T-helper 2 cell treated with Interferon-gamma antibody and Interleukin-4, amounts not matched to agents 5 μg/mL and 100 μg/mL, for 36 hours (primary cell): ENCODE data around the gene YBX1.

Source experiments
- DNase-seq: peaks from one replicate; pipeline ENCODE4 v3.0.0; 2021; ENCODE audit warnings: low spot score
- H3K27ac Mint-ChIP-seq: one replicate; pipeline ENCODE4 v1.8.0; 2021; ENCODE audit warnings: mild to moderate bottlenecking, mixed read lengths
- H3K27me3 Mint-ChIP-seq: one replicate; pipeline ENCODE4 v1.8.0; 2021; ENCODE audit warnings: low read depth, mixed read lengths
- H3K36me3 Mint-ChIP-seq: one replicate; pipeline ENCODE4 v1.8.0; 2021; ENCODE audit warnings: low read depth, mixed read lengths
- H3K4me1 Mint-ChIP-seq: one replicate; pipeline ENCODE4 v1.8.0; 2021; ENCODE audit warnings: low read depth, mixed read lengths
- H3K4me3 Mint-ChIP-seq: one replicate; pipeline ENCODE4 v1.8.0; 2022; ENCODE audit warnings: mild to moderate bottlenecking, moderate library complexity, mixed read lengths
- H3K9me3 Mint-ChIP-seq: one replicate; pipeline ENCODE4 v1.8.0; 2021; ENCODE audit warnings: mixed read lengths

Gene YBX1

DNA sequence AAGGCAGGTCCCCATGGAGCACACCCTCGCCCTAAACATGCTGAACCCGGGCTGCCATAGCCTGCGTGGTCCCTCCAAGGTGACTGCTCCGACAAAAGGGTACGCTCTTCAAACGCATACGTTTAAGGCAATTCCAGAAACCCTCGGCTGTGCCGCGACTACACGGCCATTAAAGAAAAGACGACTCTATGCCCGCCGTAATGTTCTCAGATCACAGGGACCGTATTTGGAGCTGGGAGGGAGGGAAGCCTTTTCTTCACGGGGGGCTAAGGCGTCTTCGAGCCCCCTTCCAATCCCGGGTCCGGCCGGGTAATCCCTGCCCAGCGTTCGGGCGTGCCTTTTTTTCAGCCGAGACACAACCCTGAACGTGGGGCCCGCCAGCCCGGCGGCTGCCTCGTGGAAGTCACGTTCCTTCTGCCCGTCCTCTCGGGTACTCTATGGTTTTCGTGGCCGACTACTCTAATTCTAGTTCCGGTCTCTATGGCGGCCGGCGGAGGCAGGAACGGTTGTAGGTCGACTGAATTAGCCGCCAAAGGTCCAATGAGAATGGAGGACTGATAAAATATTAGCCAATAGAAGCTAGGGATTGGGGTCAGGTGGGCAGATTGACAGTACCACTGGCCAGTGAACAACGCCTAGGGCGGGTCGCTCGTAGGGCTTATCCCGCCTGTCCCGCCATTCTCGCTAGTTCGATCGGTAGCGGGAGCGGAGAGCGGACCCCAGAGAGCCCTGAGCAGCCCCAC is at the start of gene YBX1:
TSS of gene YBX1 (plus strand) at position 678 of the 743 bp plus-strand sequence. CDS start 148 bp downstream, outside the sequence.
- H3K4me1 Mint-ChIP-seq: peaks cover 46% of the 10 kb centered on the region
- H3K27ac Mint-ChIP-seq: peak within 1 kb of the TSS; percentile 96
- no peaks in the 10 kb centered on the region for H3K27me3 Mint-ChIP-seq
- peaks cover 40% of the 10 kb centered on the region for H3K36me3 Mint-ChIP-seq
- peak within 1 kb of the TSS; percentile 97 for H3K4me3 Mint-ChIP-seq
- peak; percentile 95 for DNase-seq
- H3K9me3 Mint-ChIP-seq: no peaks in the 10 kb centered on the region

DNA sequence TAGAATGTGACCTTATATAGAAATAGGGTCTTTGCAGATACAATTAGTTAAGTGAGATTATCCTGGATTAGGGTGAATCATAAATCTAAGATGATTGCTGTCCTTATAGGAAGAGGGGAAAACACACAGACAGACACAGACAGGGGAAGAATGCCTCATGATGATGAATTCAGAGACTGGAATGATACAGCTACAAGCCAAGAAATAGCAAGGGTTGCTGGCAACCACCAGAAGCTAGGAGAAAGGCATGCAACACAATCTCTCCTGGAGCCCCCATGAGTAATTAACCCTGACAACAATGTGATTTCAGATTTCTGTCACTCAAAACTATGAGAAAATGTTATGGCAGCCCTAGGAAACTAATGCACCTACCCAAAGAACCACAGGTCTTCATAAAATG is 43.1 kb upstream of the YBX1 start:
- DNase-seq: no peak
- Mint-ChIP-seq H3K27ac (no peak overlapping the region), H3K4me1 (no peaks in the 10 kb centered on the region), H3K36me3 (no peaks in the 10 kb centered on the region), H3K27me3 (peaks cover 6% of the 10 kb centered on the region), H3K4me3 (no peak overlapping the region), H3K9me3 (no peaks in the 10 kb centered on the region)

DNA sequence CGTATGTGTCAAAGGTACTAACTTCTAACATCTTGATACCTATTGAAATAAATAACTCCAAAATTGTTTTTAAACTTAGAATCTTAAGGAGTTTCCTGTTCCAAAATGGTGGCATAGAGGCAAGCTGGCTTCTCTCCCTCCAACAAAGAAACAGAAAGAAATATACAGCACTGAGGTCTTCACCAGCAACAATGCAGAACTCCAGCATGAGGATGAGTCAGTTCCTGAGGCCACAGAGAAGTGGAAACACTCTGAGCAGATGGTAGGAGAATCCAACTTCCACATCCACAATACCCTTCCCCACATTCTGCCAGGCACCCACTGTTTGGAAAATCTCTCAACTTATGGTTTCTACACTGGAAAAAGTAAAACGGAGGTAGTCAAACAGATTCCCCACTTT is 36.2 kb upstream of the YBX1 start:
- Mint-ChIP-seq H3K4me3 (no peak overlapping the region), H3K27ac (no peak overlapping the region), H3K4me1 (no peaks in the 10 kb centered on the region), H3K9me3 (no peaks in the 10 kb centered on the region), H3K36me3 (no peaks in the 10 kb centered on the region), H3K27me3 (peaks cover 12% of the 10 kb centered on the region)
- DNase-seq: no peak

DNA sequence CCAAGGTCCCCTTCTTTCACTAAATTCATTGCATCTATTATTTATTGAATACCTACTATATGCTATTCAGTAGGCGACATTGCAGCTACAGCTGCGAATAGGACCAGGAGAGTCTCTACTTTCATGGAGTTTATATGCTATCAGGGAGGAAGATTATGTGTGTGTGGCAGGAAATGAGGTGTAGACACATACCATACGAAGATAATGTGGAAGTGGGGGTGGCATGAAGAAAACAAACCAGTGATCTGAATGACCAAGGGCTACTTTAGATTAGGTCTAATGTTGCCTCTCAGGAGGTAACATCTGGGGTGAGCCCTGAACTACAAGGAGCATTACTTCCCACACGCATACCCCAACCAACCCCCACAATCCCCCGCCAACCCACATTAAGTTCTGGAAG is 25.0 kb upstream of the YBX1 start:
- Mint-ChIP-seq H3K4me3 (peak overlapping the region; percentile 94), H3K9me3 (no peaks in the 10 kb centered on the region), H3K27ac (peak overlapping the region; percentile 96), H3K36me3 (peaks cover 20% of the 10 kb centered on the region), H3K27me3 (peaks cover 6% of the 10 kb centered on the region), H3K4me1 (peaks cover 38% of the 10 kb centered on the region)
- no peak for DNase-seq

DNA sequence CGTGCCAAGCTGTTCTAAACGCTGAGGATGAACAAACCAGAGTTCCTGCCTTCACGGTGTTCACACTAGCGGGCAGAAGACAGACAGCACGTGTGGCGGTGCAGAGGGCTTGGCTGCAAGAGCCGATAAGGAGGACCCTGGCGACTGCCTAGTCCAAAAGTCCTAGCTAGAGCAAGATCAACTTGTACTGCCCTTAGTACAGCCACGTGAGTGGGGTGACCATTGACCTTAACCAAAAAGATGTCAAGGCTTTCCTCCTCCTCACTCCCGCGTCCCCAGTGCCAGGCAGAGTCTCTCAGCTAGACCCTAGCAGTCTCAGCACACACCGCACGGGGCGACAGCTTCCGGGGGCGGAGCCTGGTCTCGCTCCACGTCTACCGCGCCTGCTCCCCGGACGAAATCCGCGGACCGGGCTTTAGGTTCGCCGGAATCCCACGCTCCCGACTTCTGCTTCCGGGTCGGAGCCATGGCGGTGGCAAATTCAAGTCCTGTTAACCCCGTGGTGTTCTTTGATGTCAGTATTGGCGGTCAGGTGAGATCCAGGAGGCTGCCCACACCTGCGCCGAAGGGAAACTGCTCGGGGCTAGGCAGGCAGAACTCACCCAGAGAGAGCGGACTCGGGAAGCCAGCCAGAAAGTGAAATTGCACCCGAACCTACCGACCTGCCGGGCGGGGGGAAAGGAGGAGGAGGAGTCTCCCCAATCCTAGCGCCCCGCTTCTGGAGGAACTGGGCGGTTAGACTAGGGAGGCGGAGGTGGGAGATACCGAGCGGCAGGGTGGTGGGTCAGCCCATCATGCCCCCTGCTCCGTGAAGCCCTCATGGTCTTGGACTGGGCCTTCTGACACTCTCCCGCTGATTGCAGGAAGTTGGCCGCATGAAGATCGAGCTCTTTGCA is 24.0 kb upstream of the YBX1 start, which contains the start of gene PPIH:
TSS of gene PPIH (plus strand) at position 443 of the 896 bp plus-strand sequence. CDS start at position 467, 24 bp downstream.
- Mint-ChIP-seq H3K27me3 (peaks cover 3% of the 10 kb centered on the region), H3K27ac (peak within 1 kb of the TSS; percentile 96), H3K9me3 (no peaks in the 10 kb centered on the region), H3K4me1 (peaks cover 38% of the 10 kb centered on the region), H3K4me3 (peak within 1 kb of the TSS; percentile 94), H3K36me3 (peaks cover 23% of the 10 kb centered on the region)
- DNase-seq: peak; percentile 95

DNA sequence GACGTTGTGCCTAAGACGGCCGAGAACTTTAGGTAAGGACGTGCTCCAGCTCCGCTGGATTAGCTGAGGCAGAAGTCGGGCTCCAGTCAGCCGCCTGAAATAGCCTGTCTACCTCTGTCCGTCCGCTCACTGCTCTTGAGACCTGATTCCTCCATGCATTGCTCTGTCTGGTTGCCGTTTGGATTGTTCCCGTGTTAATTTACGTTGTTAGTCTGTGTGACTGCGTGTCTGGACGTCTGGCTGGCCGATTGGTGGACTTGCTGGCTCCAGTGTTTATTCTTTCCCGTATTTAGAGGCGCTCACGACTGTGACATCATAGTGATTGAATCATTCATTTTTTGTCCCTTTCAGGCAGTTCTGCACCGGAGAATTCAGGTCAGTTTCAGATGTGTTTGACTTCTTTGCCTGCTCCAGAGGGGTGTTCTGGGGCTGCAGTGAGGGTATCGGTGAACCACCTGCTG is 23.3 kb upstream of the YBX1 start:
- Mint-ChIP-seq H3K27me3 (no peaks in the 10 kb centered on the region), H3K9me3 (no peaks in the 10 kb centered on the region), H3K4me1 (peaks cover 38% of the 10 kb centered on the region), H3K27ac (peak overlapping the region; percentile 96), H3K4me3 (peak overlapping the region; percentile 94), H3K36me3 (peaks cover 26% of the 10 kb centered on the region)
- DNase-seq: no peak

DNA sequence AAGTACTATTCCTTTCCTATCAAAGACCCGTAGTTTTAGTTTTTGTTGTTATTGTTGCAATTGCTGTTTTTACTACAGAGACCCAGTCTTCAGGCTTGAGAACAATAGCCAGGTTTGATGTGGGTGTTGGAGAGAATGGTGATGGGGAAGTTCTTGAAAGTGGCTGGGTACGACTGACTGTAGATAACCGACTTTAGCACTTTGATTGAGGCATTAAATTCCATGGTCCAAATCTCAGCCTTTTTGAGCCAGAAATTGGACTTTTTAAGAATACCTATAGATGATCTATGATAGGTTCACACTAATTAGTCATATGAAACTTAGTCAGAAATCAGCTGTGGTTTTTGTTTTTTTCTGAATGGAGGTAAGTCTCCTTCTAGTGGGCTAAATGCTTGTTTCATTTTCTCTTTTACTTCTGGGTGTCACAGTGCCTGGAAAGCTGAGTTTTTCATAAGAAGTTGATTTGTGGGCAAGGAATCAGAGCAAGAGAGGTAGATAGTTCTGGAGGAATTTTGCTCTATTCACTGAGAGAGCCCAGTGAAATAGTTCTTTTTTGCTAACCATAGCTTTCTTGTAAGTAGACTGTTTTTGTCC is 21.2 kb upstream of the YBX1 start:
- H3K4me1 Mint-ChIP-seq: peaks cover 38% of the 10 kb centered on the region
- peaks cover 32% of the 10 kb centered on the region for H3K36me3 Mint-ChIP-seq
- no peak for DNase-seq
- H3K9me3 Mint-ChIP-seq: no peaks in the 10 kb centered on the region
- peak overlapping the region; percentile 62 for H3K4me3 Mint-ChIP-seq
- H3K27ac Mint-ChIP-seq: peak overlapping the region; percentile 91
- no peaks in the 10 kb centered on the region for H3K27me3 Mint-ChIP-seq

DNA sequence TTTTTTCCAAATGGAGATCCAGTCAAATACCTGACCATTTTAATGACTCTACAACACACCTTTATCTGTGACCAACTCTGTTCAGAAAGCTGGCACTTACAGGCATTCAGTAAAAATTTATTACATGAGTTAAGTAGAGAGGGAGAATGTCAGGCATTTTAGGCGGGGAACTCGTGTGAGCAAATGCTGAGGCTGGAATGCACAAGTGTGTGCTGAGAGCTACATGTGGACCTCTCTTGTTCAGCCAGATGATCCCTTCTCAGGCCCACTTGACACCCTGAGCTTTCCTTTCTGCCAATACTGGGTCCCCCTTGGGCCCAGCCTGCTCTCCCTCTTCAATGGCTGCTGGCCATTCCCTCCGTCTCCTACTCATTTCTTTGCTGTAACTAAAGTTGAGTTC is 12.3 kb upstream of the YBX1 start:
- no peak overlapping the region for H3K4me3 Mint-ChIP-seq
- DNase-seq: no peak
- H3K9me3 Mint-ChIP-seq: no peaks in the 10 kb centered on the region
- H3K27me3 Mint-ChIP-seq: no peaks in the 10 kb centered on the region
- peaks cover 2% of the 10 kb centered on the region for H3K4me1 Mint-ChIP-seq
- H3K27ac Mint-ChIP-seq: no peak overlapping the region
- peaks cover 49% of the 10 kb centered on the region for H3K36me3 Mint-ChIP-seq

DNA sequence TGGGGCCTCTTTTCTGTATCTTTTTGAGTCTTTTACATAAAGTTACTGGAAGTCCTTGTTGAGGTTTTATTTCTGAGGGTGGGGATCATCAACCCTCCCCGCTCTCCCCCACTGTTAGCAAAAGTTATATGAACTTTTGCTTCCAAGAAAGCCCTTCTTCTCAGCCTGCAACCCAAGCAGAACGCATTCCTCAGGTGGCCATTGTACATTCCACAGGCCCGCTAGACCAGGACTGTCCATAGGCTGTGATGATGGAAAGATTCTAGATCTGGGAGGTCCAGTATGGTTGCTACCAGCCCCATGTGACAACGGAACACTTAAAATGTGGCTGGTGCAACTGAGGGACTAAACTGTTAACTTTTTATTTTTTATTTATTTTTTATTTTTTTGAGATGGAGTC is 11.8 kb upstream of the YBX1 start:
- no peaks in the 10 kb centered on the region for H3K9me3 Mint-ChIP-seq

DNA sequence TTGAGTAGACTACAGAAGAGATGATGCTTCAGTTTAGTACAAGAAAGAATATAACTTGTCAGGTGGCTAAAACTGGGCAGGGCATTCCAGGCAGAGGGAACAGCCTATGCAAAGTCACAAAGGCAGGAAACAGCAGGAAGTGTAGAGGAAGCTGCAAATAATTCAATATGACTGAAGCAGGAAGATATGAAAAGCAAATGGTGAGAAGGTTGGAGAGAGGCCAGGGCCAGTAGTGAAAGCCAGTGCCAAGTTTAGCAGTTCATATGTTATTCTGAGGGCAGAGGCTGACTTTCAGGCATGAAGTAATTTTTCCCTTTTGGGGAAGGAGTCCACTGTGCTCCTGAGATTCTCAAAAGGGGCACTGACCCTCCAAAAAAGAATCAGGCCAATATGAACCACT is 8.0 kb upstream of the YBX1 start:
- H3K9me3 Mint-ChIP-seq: no peaks in the 10 kb centered on the region
- H3K4me3 Mint-ChIP-seq: no peak overlapping the region
- H3K27ac Mint-ChIP-seq: no peak overlapping the region
- H3K27me3 Mint-ChIP-seq: no peaks in the 10 kb centered on the region
- no peak for DNase-seq
- peaks cover 5% of the 10 kb centered on the region for H3K4me1 Mint-ChIP-seq
- peaks cover 40% of the 10 kb centered on the region for H3K36me3 Mint-ChIP-seq

More for the DNA sequence above, 11.8 kb upstream of the YBX1 start:
- no peaks in the 10 kb centered on the region for H3K27me3 Mint-ChIP-seq
- H3K4me3 Mint-ChIP-seq: no peak overlapping the region
- no peak for DNase-seq
- H3K27ac Mint-ChIP-seq: no peak overlapping the region
- peaks cover 2% of the 10 kb centered on the region for H3K4me1 Mint-ChIP-seq
- peaks cover 53% of the 10 kb centered on the region for H3K36me3 Mint-ChIP-seq

DNA sequence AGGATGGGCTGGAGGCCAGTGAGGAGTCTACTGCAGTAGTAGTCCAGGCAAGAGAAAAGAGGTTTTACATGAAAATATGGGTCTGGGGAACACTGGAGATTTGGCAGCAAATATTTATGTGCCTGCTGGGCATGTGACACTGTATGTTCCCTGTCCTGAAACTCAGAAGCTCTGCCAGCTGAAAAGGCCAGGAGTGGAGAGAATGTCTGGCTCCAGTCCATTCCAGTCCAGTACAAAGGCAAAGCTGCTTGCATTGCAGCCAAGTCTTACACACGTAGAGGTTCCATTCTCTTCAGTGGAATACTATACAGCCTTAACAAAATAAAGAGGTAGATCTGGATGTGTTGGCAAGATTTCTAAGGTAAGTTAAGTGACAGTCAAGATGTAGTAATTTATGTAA is 7.5 kb upstream of the YBX1 start:
- H3K36me3 Mint-ChIP-seq: peaks cover 39% of the 10 kb centered on the region
- H3K4me3 Mint-ChIP-seq: no peak overlapping the region
- peaks cover 5% of the 10 kb centered on the region for H3K4me1 Mint-ChIP-seq
- H3K9me3 Mint-ChIP-seq: no peaks in the 10 kb centered on the region
- no peak for DNase-seq
- H3K27ac Mint-ChIP-seq: no peak overlapping the region
- H3K27me3 Mint-ChIP-seq: no peaks in the 10 kb centered on the region

DNA sequence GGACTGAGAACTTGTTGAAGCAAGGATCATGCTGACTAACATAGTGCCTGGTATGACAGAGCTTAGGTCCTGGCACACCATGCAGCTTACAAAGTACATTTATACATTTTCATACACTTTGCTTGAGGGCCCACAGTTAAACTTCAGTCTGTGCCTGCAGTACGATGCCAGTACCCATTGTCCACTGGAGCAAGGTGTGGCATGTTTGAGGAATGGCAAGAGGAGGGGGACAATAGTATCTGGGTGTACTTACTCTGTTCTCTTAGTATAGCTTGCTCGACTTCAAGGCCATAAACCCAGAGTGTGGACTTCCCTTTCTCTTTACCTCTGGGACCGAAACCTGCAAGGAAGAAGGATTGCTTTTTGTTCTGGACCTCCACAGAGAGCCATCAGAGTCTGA is 6.8 kb upstream of the YBX1 start:
- H3K4me1 Mint-ChIP-seq: peaks cover 13% of the 10 kb centered on the region
- H3K27me3 Mint-ChIP-seq: no peaks in the 10 kb centered on the region
- peaks cover 36% of the 10 kb centered on the region for H3K36me3 Mint-ChIP-seq
- no peak overlapping the region for H3K27ac Mint-ChIP-seq
- no peaks in the 10 kb centered on the region for H3K9me3 Mint-ChIP-seq
- DNase-seq: no peak
- no peak overlapping the region for H3K4me3 Mint-ChIP-seq

DNA sequence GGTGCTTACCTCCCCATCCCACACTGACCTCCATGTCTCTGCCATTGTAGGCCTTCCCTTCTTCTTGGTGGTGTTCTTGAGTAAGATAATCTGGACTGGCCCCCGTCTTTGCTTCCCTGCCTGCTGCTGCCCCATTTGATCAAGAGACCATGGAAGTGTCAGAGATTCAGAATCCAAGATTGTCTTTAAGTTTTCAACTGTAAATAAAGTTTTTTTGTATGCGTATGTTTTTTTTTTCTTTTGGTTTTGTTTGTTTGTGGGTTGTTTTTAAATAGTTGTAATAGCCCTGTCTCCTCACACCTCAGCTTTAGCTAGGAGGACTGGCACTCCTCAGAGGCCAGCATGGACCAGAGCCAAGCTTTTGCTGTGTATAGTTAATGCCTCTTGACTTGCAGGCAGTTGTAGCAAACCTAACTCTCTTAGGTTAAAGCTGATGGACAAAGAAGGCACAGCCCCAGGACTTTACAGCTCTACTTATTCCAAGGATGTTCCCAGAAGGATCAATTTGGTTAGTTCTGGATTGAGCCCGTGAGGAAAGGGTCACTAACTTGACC is 5.6 kb upstream of the YBX1 start:
- H3K27ac Mint-ChIP-seq: no peak overlapping the region
- no peak overlapping the region for H3K4me3 Mint-ChIP-seq
- no peak for DNase-seq
- peaks cover 20% of the 10 kb centered on the region for H3K4me1 Mint-ChIP-seq
- H3K9me3 Mint-ChIP-seq: no peaks in the 10 kb centered on the region
- H3K36me3 Mint-ChIP-seq: peaks cover 33% of the 10 kb centered on the region
- no peaks in the 10 kb centered on the region for H3K27me3 Mint-ChIP-seq
